SK-N-SH (cell line): ENCODE measurements around the gene PPM1L. TPM values are rescaled to one million over a fixed set of nuclear protein-coding genes. Genes with fewer than 3 reads are reported as not detected.

ENCODE experiments used
- CTCF ChIA-PET: fragments of 300-600, 350-600 bp; formaldehyde crosslinking; extraction: SDS; loops from one replicate; lab custom pipeline; 2021; lab: Yijun Ruan, JAX
- POLR2A ChIA-PET: fragments of 350-600 bp; sonication (Branson Sonifier 250); formaldehyde crosslinking; extraction: SDS; loops from one replicate; lab custom pipeline; 2020; ENCODE audit warnings: antibody characterized with exemption, inconsistent platforms; lab: Yijun Ruan, JAX
- DNase-seq: peaks from one replicate; pipeline ENCODE4 v3.0.0; 2012
- H2AFZ ChIP-seq: fragments of 200-600 bp; sonication (generic); 2 replicates; pipeline ENCODE4 v1.8.1; 2016; ENCODE audit warnings: antibody characterized with exemption, mild to moderate bottlenecking, low read depth
- H3F3A ChIP-seq: fragments of 200-600 bp; sonication (generic); replicated peaks from 2 replicates; pipeline ENCODE3; 2016; ENCODE audit warnings: antibody characterized with exemption, mild to moderate bottlenecking; ENCODE audit not compliant: insufficient read depth
- H3K27ac ChIP-seq, 2 experiments: fragments of 200-500 bp in 1 of 2; fragments of 200-600 bp in 1 of 2; sonication (Bioruptor generic) in 1 of 2; sonication (generic), shearing (Covaris generic) in 1 of 2; 2 replicates each; pipeline versions ENCODE4 v1.5.1 to v1.6.1; 2014 to 2016; ENCODE audit warnings: low read depth in 2 of 2, inconsistent platforms in 1 of 2, low read length in 1 of 2, mild to moderate bottlenecking in 1 of 2, mixed read lengths in 1 of 2
- H3K27me3 ChIP-seq: fragments of 200-600 bp; sonication (generic), shearing (Covaris generic); 2 replicates; pipeline ENCODE4 v1.6.1; 2016; ENCODE audit warnings: mixed run types; ENCODE audit not compliant: insufficient read depth
- H3K36me3 ChIP-seq, 2 experiments: fragments of 200-500 bp in 1 of 2; fragments of 200-600 bp in 1 of 2; sonication (Bioruptor generic) in 1 of 2; sonication (generic) in 1 of 2; replicated peaks in 1 of 2; 2 replicates each; pipeline versions ENCODE3 to v1.5.1; 2014 to 2016; ENCODE audit warnings: low read length in 1 of 2, mild to moderate bottlenecking in 1 of 2; ENCODE audit not compliant: insufficient read depth in 2 of 2, control insufficient read depth in 1 of 2
- H3K4me1 ChIP-seq, 2 experiments: fragments of 200-500 bp in 1 of 2; fragments of 200-600 bp in 1 of 2; sonication (Bioruptor generic) in 1 of 2; sonication (generic), shearing (Covaris generic) in 1 of 2; 2 replicates each; pipeline versions ENCODE4 v1.5.1 to v1.6.1; 2014 to 2016; ENCODE audit warnings: low read depth in 1 of 2, low read length in 1 of 2, mixed run types in 1 of 2; ENCODE audit not compliant: insufficient read depth in 2 of 2, control insufficient read depth in 1 of 2
- H3K4me2 ChIP-seq: fragments of 200-600 bp; sonication (generic), shearing (Covaris generic); 2 replicates; pipeline ENCODE4 v1.6.1; 2017; ENCODE audit warnings: mixed run types
- H3K4me3 ChIP-seq, 2 experiments: fragments of 200-500 bp in 1 of 2; fragments of 200-600 bp in 1 of 2; sonication (Bioruptor generic) in 1 of 2; sonication (generic), shearing (Covaris generic) in 1 of 2; 2 replicates each; pipeline versions ENCODE4 v1.5.1 to v1.8.1; 2014 to 2016; ENCODE audit warnings: low read depth in 2 of 2, inconsistent platforms in 1 of 2, low read length in 1 of 2, mild to moderate bottlenecking in 1 of 2, mixed read lengths in 1 of 2, moderate library complexity in 1 of 2
- H3K79me2 ChIP-seq: fragments of 200-600 bp; sonication (generic); 2 replicates; pipeline ENCODE4 v1.8.1; 2017; ENCODE audit warnings: mild to moderate bottlenecking; ENCODE audit not compliant: insufficient read depth
- H3K9ac ChIP-seq: fragments of 200-600 bp; sonication (generic); 2 replicates; pipeline ENCODE4 v1.6.1; 2017; ENCODE audit warnings: mixed run types
- H3K9me2 ChIP-seq: fragments of 200-600 bp; sonication (generic); 2 replicates; pipeline ENCODE4 v1.6.1; 2017; ENCODE audit warnings: mixed run types
- H3K9me3 ChIP-seq: fragments of 200-600 bp; sonication (generic); 2 replicates; pipeline ENCODE4 v1.6.1; 2017; ENCODE audit warnings: mixed run types, mild to moderate bottlenecking, moderate library complexity
- H4K20me1 ChIP-seq: fragments of 200-600 bp; sonication (generic); 2 replicates; pipeline ENCODE4 v1.6.1; 2017; ENCODE audit warnings: mild to moderate bottlenecking, mixed run types; ENCODE audit not compliant: insufficient read depth
- CHD2 ChIP-seq: fragments of 150-350 bp; IDR thresholded peaks from 2 replicates; pipeline ENCODE4 v1.6.1; 2018; ENCODE audit warnings: low read length; ENCODE audit not compliant: partially characterized antibody
- CTCF ChIP-seq: fragments of 200-600 bp; sonication (generic); IDR thresholded peaks from 2 replicates; pipeline ENCODE4 v1.6.1; 2017; ENCODE audit warnings: antibody characterized with exemption, mild to moderate bottlenecking, moderate library complexity
- ELF1 ChIP-seq: IDR thresholded peaks from 2 replicates; pipeline ENCODE4 v1.4.0; 2012
- EZH2phosphoT487 ChIP-seq: fragments of 200-600 bp; sonication (generic); IDR thresholded peaks from 2 replicates; pipeline ENCODE4 v1.6.1; 2017; ENCODE audit warnings: low read depth, mixed run types, mild to moderate bottlenecking, antibody characterized with exemption, moderate library complexity, borderline replicate concordance
- FOSL2 ChIP-seq: IDR thresholded peaks from 2 replicates; pipeline ENCODE4 v1.4.0; 2012; ENCODE audit warnings: low read depth, mild to moderate bottlenecking, moderate library complexity, borderline replicate concordance
- FOXJ3 ChIP-seq: sonication (generic); formaldehyde crosslinking; IDR thresholded peaks from 2 replicates; pipeline ENCODE4 v1.5.1; 2020; ENCODE audit warnings: mild to moderate bottlenecking, missing genetic modification reagents
- MEF2A ChIP-seq: IDR thresholded peaks from 2 replicates; pipeline ENCODE4 v1.4.0; 2012; ENCODE audit warnings: low read depth, borderline replicate concordance
- MXI1 ChIP-seq: IDR thresholded peaks from 2 replicates; pipeline ENCODE4 v1.6.1; 2012; ENCODE audit warnings: mild to moderate bottlenecking, low read depth, low read length, improper control_type of control experiment
- POLR2AphosphoS5 ChIP-seq: IDR thresholded peaks from 2 replicates; pipeline ENCODE4 v1.6.1; 2012; ENCODE audit warnings: low read depth, low read length
- RCOR1 ChIP-seq: fragments of 150-350 bp; IDR thresholded peaks from 2 replicates; pipeline ENCODE4 v1.6.1; 2017; ENCODE audit warnings: antibody characterized with exemption, low read length
- SIN3A ChIP-seq: IDR thresholded peaks from 2 replicates; pipeline ENCODE4 v1.6.1; 2012; ENCODE audit warnings: low read depth, mild to moderate bottlenecking, low read length, moderate library complexity, borderline replicate concordance
- SMC3 ChIP-seq: IDR thresholded peaks from 2 replicates; pipeline ENCODE4 v1.6.1; 2012; ENCODE audit warnings: low read depth, low read length, improper control_type of control experiment
- TCF12 ChIP-seq: IDR thresholded peaks from 2 replicates; pipeline ENCODE4 v1.4.0; 2012
- TEAD4 ChIP-seq: IDR thresholded peaks from 2 replicates; pipeline ENCODE4 v1.4.0; 2012; ENCODE audit warnings: mild to moderate bottlenecking, borderline replicate concordance; ENCODE audit not compliant: insufficient read depth
- USF1 ChIP-seq: IDR thresholded peaks from 2 replicates; pipeline ENCODE4 v1.4.0; 2012; ENCODE audit warnings: low read depth, borderline replicate concordance
- WGBS: methylation state at CpG from one replicate; pipeline ENCODE4 v1.1.6; 2017; ENCODE audit warnings: low lambda C conversion rate; 5-methylcytosine and 5-hydroxymethylcytosine counted together
- polyA plus RNA-seq, 3 experiments: library from polyadenylated mRNA; depleted of rRNA; stranded (reverse); fragments of >200 nt; gene quantifications; 2 replicates each; pipeline ENCODE4 v1.2.3, GENCODE V29; 2012
- TF ChIP-seq, protein P1 (sequence below): IDR thresholded peaks from 2 replicates; pipeline ENCODE4 v1.4.0; 2012; ENCODE audit warnings: low read depth, borderline replicate concordance
- TF ChIP-seq, protein P2 (sequence below): fragments of 150-350 bp; IDR thresholded peaks from 2 replicates; pipeline ENCODE4 v1.6.1; 2016; ENCODE audit warnings: mild to moderate bottlenecking, low read depth, low read length

PPM1L gene
- polyA plus RNA-seq, 1 of the 3 experiments (the other 2 are of a cell fraction), result 0.16 TPM

GRCh38 chr3:160851629-160852210 lies 95.7 kb downstream of the PPM1L start:
- Histone ChIP-seq H3K4me3 (no peak overlapping the region), H3K27ac (no peak overlapping the region), H3K27me3 (no peaks in the 10 kb centered on the region), H2AFZ (no peak overlapping the region), H3K9ac (no peak overlapping the region), H3K9me2 (no peaks in the 10 kb centered on the region)
- POLR2A ChIA-PET, result no interaction called here
- TF ChIP-seq POLR2AphosphoS5 (no peak), FOSL2 (no peak), CHD2 (no peak)
- TF ChIP-seq, protein P1, sequence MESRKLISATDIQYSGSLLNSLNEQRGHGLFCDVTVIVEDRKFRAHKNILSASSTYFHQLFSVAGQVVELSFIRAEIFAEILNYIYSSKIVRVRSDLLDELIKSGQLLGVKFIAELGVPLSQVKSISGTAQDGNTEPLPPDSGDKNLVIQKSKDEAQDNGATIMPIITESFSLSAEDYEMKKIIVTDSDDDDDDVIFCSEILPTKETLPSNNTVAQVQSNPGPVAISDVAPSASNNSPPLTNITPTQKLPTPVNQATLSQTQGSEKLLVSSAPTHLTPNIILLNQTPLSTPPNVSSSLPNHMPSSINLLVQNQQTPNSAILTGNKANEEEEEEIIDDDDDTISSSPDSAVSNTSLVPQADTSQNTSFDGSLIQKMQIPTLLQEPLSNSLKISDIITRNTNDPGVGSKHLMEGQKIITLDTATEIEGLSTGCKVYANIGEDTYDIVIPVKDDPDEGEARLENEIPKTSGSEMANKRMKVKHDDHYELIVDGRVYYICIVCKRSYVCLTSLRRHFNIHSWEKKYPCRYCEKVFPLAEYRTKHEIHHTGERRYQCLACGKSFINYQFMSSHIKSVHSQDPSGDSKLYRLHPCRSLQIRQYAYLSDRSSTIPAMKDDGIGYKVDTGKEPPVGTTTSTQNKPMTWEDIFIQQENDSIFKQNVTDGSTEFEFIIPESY, result no peak
- TF ChIP-seq, all 33 proteins: peak for 0
- DNase-seq, result no peak
- H3K9me3 ChIP-seq, result no peaks in the 10 kb centered on the region
- H3F3A ChIP-seq, result no peaks in the 10 kb centered on the region
- H3K4me2 ChIP-seq, result no peak overlapping the region
- H3K79me2 ChIP-seq, result no peaks in the 10 kb centered on the region
- 49% methylated on average over 8 of the region's 8 CpGs for WGBS
- CTCF ChIA-PET, result interaction anchor here (0.9 to 1.0 kb wide), 2 partner anchors 20 to 1007 kb away, joined by 3 read pairs; no protein-coding TSS in a partner anchor
- H3K4me1 ChIP-seq, result no peaks in the 10 kb centered on the region
- H4K20me1 ChIP-seq, result no peaks in the 10 kb centered on the region
- H3K36me3 ChIP-seq, result no peaks in the 10 kb centered on the region

DNA sequence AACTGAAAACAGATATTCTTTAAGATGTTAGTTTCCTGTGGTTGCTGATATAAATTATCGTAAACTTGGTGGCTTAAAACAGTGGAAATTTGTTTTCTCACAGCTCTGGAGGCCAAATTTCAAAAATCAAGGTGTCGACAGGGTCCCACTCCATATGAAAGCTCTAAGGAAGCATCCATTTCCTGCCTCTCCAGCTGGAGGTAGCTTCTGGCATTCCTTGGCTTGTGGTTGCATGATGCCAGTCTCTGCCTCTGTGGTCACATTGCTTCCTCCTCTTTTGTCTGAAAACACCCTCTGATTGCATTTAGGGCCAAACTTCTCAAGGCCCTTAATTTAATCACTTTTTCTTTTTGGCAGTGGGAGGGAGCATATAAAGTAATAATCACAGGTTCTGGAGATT lies 96.8 kb downstream of the PPM1L start:
- Histone ChIP-seq H3K9me3 (no peaks in the 10 kb centered on the region), H3K27me3 (no peaks in the 10 kb centered on the region), H3K27ac (no peak overlapping the region), H4K20me1 (no peaks in the 10 kb centered on the region), H3K36me3 (no peaks in the 10 kb centered on the region), H2AFZ (no peak overlapping the region), H3K9ac (no peak overlapping the region), H3K4me3 (no peak overlapping the region), H3K9me2 (no peaks in the 10 kb centered on the region), H3F3A (no peaks in the 10 kb centered on the region), H3K4me1 (no peaks in the 10 kb centered on the region), H3K4me2 (no peak overlapping the region), H3K79me2 (no peaks in the 10 kb centered on the region)
- TF ChIP-seq RCOR1, result no peak
- TF ChIP-seq CHD2, result no peak
- TF ChIP-seq EZH2phosphoT487, result no peak
- no peak for TF ChIP-seq MXI1
- POLR2A ChIA-PET, result no interaction called here
- CTCF ChIA-PET, result no interaction called here
- DNase-seq, result no peak
- WGBS, result 29% methylated on average over 2 of the region's 2 CpGs

DNA sequence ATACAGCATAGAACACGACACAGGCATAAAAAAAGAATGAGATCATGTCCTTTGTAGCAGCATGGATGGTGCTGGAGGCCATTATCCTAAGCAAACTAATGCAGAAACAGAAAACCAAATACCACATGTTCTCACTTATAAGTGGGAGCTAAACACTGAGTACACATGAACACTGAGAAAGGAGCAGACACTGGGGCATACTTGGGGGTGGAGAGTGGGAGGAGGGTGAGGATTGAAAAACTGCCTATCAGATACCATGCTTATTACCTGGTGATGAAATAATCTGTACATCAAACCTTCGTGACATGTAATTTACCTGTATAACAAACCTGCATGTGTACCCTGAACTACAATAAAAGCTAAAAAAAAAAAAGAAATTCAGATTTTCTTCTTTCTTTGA lies 100.4 kb downstream of the PPM1L start:
- Histone ChIP-seq H3K9me3 (no peaks in the 10 kb centered on the region), H3K4me2 (no peak overlapping the region), H4K20me1 (no peaks in the 10 kb centered on the region), H3K9me2 (no peaks in the 10 kb centered on the region), H2AFZ (no peak overlapping the region), H3K4me3 (no peak overlapping the region), H3K4me1 (no peaks in the 10 kb centered on the region), H3F3A (no peaks in the 10 kb centered on the region), H3K36me3 (no peaks in the 10 kb centered on the region), H3K79me2 (no peaks in the 10 kb centered on the region), H3K27me3 (no peaks in the 10 kb centered on the region), H3K27ac (no peak overlapping the region), H3K9ac (no peak overlapping the region)
- ChIA-PET CTCF (no interaction called here), POLR2A (no interaction called here)
- 19% methylated on average over 2 of the region's 2 CpGs for WGBS
- DNase-seq, result no peak
- TF ChIP-seq MEF2A (no peak), USF1 (no peak), CTCF (no peak), FOXJ3 (CRISPR knock-in tag) (no peak), SMC3 (no peak), TEAD4 (no peak), SIN3A (no peak), TCF12 (no peak), EZH2phosphoT487 (no peak), ELF1 (no peak), CHD2 (no peak)
- TF ChIP-seq, protein P2, sequence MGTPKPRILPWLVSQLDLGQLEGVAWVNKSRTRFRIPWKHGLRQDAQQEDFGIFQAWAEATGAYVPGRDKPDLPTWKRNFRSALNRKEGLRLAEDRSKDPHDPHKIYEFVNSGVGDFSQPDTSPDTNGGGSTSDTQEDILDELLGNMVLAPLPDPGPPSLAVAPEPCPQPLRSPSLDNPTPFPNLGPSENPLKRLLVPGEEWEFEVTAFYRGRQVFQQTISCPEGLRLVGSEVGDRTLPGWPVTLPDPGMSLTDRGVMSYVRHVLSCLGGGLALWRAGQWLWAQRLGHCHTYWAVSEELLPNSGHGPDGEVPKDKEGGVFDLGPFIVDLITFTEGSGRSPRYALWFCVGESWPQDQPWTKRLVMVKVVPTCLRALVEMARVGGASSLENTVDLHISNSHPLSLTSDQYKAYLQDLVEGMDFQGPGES, result no peak
